HG03442 (cell line): Measurements from ENCODE around the gene KIF17.
"Not testable (repeated sequence)": the region's sequence is repeated elsewhere in the genome, so short reads cannot be mapped to it uniquely, and the experiment has no call there.

Experiments used
- ATAC-seq: cut with Tn5 transposase; IDR thresholded peaks from one replicate; pipeline ENCODE4 v1.9.1; 2021; ENCODE audit warnings: mild to moderate bottlenecking, moderate library complexity; ENCODE audit not compliant: unreplicated experiment

The KIF17 gene

GRCh38 chr1:20727746-20728316, 10.0 kb upstream of the KIF17 start:
- no peak for ATAC-seq

- ATAC-seq, result no peak
These were observed 9.3 kb upstream of the KIF17 start for GRCh38 chr1:20726932-20727745.

GRCh38 chr1:20726118-20726911, 8.5 kb upstream of the KIF17 start:
- ATAC-seq, result no peak

GRCh38 chr1:20725189-20726117, 7.6 kb upstream of the KIF17 start:
- no peak for ATAC-seq

GRCh38 chr1:20724364-20725188, 6.8 kb upstream of the KIF17 start:
- no peak for ATAC-seq

GRCh38 chr1:20723537-20724363, 5.9 kb upstream of the KIF17 start:
- ATAC-seq, result no peak

GRCh38 chr1:20723159-20723536, 5.3 kb upstream of the KIF17 start:
- ATAC-seq, result no peak

GRCh38 chr1:20721117-20722061, 3.6 kb upstream of the KIF17 start:
- no peak for ATAC-seq

- no peak for ATAC-seq
These were observed 2.9 kb upstream of the KIF17 start for GRCh38 chr1:20720631-20721091.

- no peak for ATAC-seq
These were observed 2.2 kb upstream of the KIF17 start for GRCh38 chr1:20719871-20720620.

GRCh38 chr1:20719261-20719660, 1.5 kb upstream of the KIF17 start:
- no peak for ATAC-seq

- not testable (repeated sequence) for ATAC-seq
These were observed 606 bp upstream of the KIF17 start for GRCh38 chr1:20718343-20718882.

- no peak for ATAC-seq
These were observed 1.6 kb downstream of the KIF17 start for GRCh38 chr1:20716232-20716631.

GRCh38 chr1:20715406-20715805, 2.4 kb downstream of the KIF17 start:
- ATAC-seq, result no peak

- ATAC-seq, result no peak
These were observed 4.4 kb downstream of the KIF17 start for GRCh38 chr1:20713440-20713839.

GRCh38 chr1:20712215-20712577, 5.6 kb downstream of the KIF17 start:
- no peak for ATAC-seq
